GM12878 (cell line): Measurements from ENCODE around the gene GPC5. TPM values are rescaled to one million over a fixed set of nuclear protein-coding genes. Genes with fewer than 3 reads are reported as not detected.

Experiments
- ATF2 ChIP-seq: IDR thresholded peaks from 2 replicates; pipeline ENCODE4 v1.6.1; 2012; ENCODE audit warnings: low read length, inconsistent platforms
- ATF7 ChIP-seq: fragments of 450-650 bp; IDR thresholded peaks from 2 replicates; pipeline ENCODE4 v1.6.1; 2016; ENCODE audit warnings: low read depth, mild to moderate bottlenecking
- BACH1 ChIP-seq: fragments of 450-650 bp; IDR thresholded peaks from 2 replicates; pipeline ENCODE4 v1.6.1; 2017; ENCODE audit warnings: mild to moderate bottlenecking, borderline replicate concordance
- BHLHE40 ChIP-seq, 2 experiments: fragments of 450-650 bp in 1 of 2; IDR thresholded peaks; 2 replicates each; pipeline ENCODE4 v1.6.1; 2011 to 2017; ENCODE audit warnings: low read depth in 2 of 2, borderline replicate concordance in 1 of 2, improper control_type of control experiment in 1 of 2, low read length in 1 of 2, mild to moderate bottlenecking in 1 of 2
- E2F4 ChIP-seq: IDR thresholded peaks from 2 replicates; pipeline ENCODE4 v1.6.1; 2012; ENCODE audit warnings: low read depth, low read length, improper control_type of control experiment
- ETV6 ChIP-seq, 2 experiments: fragments of 450-650 bp in 1 of 2; IDR thresholded peaks in 1 of 2; conservative IDR thresholded peaks in 1 of 2; 2 replicates each; pipeline ENCODE4 v1.6.1; 2014; ENCODE audit warnings: antibody characterized with exemption in 1 of 2, borderline replicate concordance in 1 of 2, low read depth in 1 of 2, mild to moderate bottlenecking in 1 of 2, moderate library complexity in 1 of 2
- IKZF1 ChIP-seq: fragments of 450-650 bp; conservative IDR thresholded peaks from 2 replicates; pipeline ENCODE4 v1.6.1; 2017; ENCODE audit warnings: antibody characterized with exemption, mild to moderate bottlenecking
- MAX ChIP-seq: IDR thresholded peaks from 2 replicates; pipeline ENCODE4 v1.6.1; 2012; ENCODE audit warnings: low read depth, low read length, improper control_type of control experiment
- MLLT1 ChIP-seq: fragments of 450-650 bp; IDR thresholded peaks from 2 replicates; pipeline ENCODE4 v1.6.1; 2016; ENCODE audit warnings: mild to moderate bottlenecking
- MYC ChIP-seq: IDR thresholded peaks from 2 replicates; pipeline ENCODE4 v1.6.1; 2011; ENCODE audit warnings: mild to moderate bottlenecking, low read length, moderate library complexity, inconsistent platforms; ENCODE audit not compliant: insufficient read depth, insufficient replicate concordance, insufficient read length, severe bottlenecking
- NBN ChIP-seq: fragments of 450-650 bp; IDR thresholded peaks from 2 replicates; pipeline ENCODE4 v1.6.1; 2016
- RAD51 ChIP-seq: fragments of 450-650 bp; IDR thresholded peaks from 2 replicates; pipeline ENCODE4 v1.6.1; 2016; ENCODE audit warnings: moderate library complexity, mild to moderate bottlenecking, inconsistent platforms
- RELA ChIP-seq: fragments of 450-650 bp; IDR thresholded peaks from 2 replicates; pipeline ENCODE4 v1.8.0; 2014; ENCODE audit warnings: borderline replicate concordance; ENCODE audit not compliant: partially characterized antibody
- SMC3 ChIP-seq: IDR thresholded peaks from 2 replicates; pipeline ENCODE4 v1.6.1; 2011; ENCODE audit warnings: low read length, improper control_type of control experiment, borderline replicate concordance
- ZBTB11 ChIP-seq: fragments of 450-650 bp; formaldehyde crosslinking; IDR thresholded peaks from 2 replicates; pipeline ENCODE4 v1.5.0; 2022; ENCODE audit warnings: mild to moderate bottlenecking, missing genetic modification characterization
- ZNF687 ChIP-seq: fragments of 450-650 bp; IDR thresholded peaks from 2 replicates; pipeline ENCODE4 v1.6.1; 2017; ENCODE audit warnings: mild to moderate bottlenecking, moderate library complexity
- ZSCAN29 ChIP-seq: fragments of 450-650 bp; IDR thresholded peaks from 2 replicates; pipeline ENCODE4 v1.6.1; 2017; ENCODE audit warnings: mild to moderate bottlenecking, moderate library complexity
- polyA plus RNA-seq, 11 experiments: library from polyadenylated mRNA; depleted of rRNA in 4 of 11; unstranded in 6 of 11; stranded (reverse) in 5 of 11; fragments of >200 nt; fragmentation: Nextera tagmentation in 4 of 11; fragmentation: Illumina TruSeq in 1 of 11; extraction: Ambion mirVana in 4 of 11; extraction: Trizol in 1 of 11; gene quantifications; 1 replicate in 1 of 11; 2 replicates in 10 of 11; pipeline versions ENCODE4 v1.2.1 to v1.2.3, GENCODE V29; 2011 to 2016; ENCODE audit warnings: inconsistent platforms in 2 of 11, missing spikeins in 2 of 11, low read depth in 1 of 11
- total RNA-seq, 4 experiments: library from RNA; depleted of rRNA in 3 of 4; stranded (reverse); fragments of >200 nt in 3 of 4; fragmentation: Illumina TruSeq in 1 of 4; extraction: Trizol in 1 of 4; gene quantifications; 2 replicates each; pipeline versions ENCODE4 v1.2.1 to v1.2.3, GENCODE V29; 2013 to 2021

GPC5 gene
- total and polyA plus RNA-seq, 10 of the 15 experiments (the other 5 are each of a cell fraction or from before 2014, with no cell fraction given), result 0.05 to 0.87 (median 0.44) TPM; not detected in 1

- TF ChIP-seq ZNF687 (no peak), RELA (peak; percentile 19), IKZF1 (peak; percentile 78), SMC3 (peak; percentile 59; the same call in 1 of the 2 replicates), ZBTB11 (no peak), MAX (peak; percentile 95), ZSCAN29 (peak; percentile 50; the same call in 1 of the 2 replicates), ATF7 (no peak), MYC (peak; percentile 99), E2F4 (0 out of 2 replicates have a peak, but pooled peaks have one; percentile 27), BACH1 (peak; percentile 10), RAD51 (0 out of 2 replicates have a peak, but pooled peaks have one; percentile 48), ATF2 (no peak), BHLHE40 (IDR thresholded peaks at IDR 0.05; ENCODE audit: borderline replicate concordance in 1 of 2, low read depth in 2 of 2, low read length in 1 of 2) (peak; percentile 48 to 81; a peak in 2 of 4 replicates), NBN (peak; percentile 78; the same call in 1 of the 2 replicates), MLLT1 (peak; percentile 72; the same call in 1 of the 2 replicates), ETV6 (conservative IDR thresholded peaks at IDR 0.05 in 1 of 2, IDR thresholded peaks at IDR 0.05 in 1 of 2; ENCODE audit: borderline replicate concordance in 1 of 2, low read depth in 1 of 2) (0 out of 4 replicates have a peak, but pooled peaks of 1 of the 2 experiments have one; percentile 12)
These were observed 49.5 kb upstream of the GPC5 start (continued) for GRCh38 chr13:91348906-91349435.
